ENCODE measurements around the gene KLK1.

GRCh38 chr19:50861496-50862286, 38.1 kb upstream of the KLK1 start:
- TF ChIP-seq, protein P1, sequence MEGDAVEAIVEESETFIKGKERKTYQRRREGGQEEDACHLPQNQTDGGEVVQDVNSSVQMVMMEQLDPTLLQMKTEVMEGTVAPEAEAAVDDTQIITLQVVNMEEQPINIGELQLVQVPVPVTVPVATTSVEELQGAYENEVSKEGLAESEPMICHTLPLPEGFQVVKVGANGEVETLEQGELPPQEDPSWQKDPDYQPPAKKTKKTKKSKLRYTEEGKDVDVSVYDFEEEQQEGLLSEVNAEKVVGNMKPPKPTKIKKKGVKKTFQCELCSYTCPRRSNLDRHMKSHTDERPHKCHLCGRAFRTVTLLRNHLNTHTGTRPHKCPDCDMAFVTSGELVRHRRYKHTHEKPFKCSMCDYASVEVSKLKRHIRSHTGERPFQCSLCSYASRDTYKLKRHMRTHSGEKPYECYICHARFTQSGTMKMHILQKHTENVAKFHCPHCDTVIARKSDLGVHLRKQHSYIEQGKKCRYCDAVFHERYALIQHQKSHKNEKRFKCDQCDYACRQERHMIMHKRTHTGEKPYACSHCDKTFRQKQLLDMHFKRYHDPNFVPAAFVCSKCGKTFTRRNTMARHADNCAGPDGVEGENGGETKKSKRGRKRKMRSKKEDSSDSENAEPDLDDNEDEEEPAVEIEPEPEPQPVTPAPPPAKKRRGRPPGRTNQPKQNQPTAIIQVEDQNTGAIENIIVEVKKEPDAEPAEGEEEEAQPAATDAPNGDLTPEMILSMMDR (IDR thresholded peaks at IDR 0.05), result no peak
- TF ChIP-seq POLR2A (IDR thresholded peaks at IDR 0.05), result no peak
